ENCODE results near the gene ELMOD3. TPM values are rescaled to one million over a fixed set of nuclear protein-coding genes. Genes with fewer than 3 reads are reported as not detected.

Gene ELMOD3
- total RNA-seq, 1 donor from 2014 or later: 14.3 TPM

GRCh38 chr2:85397925-85398331 is 43.4 kb downstream of the ELMOD3 start:
- H3K36me3 Mint-ChIP-seq (ENCODE audit: low read depth): peaks cover 17% of the 10 kb centered on the region
- no peak overlapping the region for H3K4me3 Mint-ChIP-seq (ENCODE audit: unreplicated experiment)
- peaks cover 5% of the 10 kb centered on the region for H3K4me1 Mint-ChIP-seq (ENCODE audit: low read depth)
- H3K27ac Mint-ChIP-seq (ENCODE audit: unreplicated experiment): no peak overlapping the region
- H3K27me3 Mint-ChIP-seq (ENCODE audit: low read depth): no peaks in the 10 kb centered on the region
- DNase-seq (ENCODE audit: low spot score): peak; percentile 56
- H3K9me3 Mint-ChIP-seq (ENCODE audit: low read depth): no peaks in the 10 kb centered on the region
- TF ChIP-seq CTCF (IDR thresholded peaks at IDR 0.05): no peak

- H3K27ac Mint-ChIP-seq (ENCODE audit: unreplicated experiment): no peak overlapping the region
- peaks cover 5% of the 10 kb centered on the region for H3K4me1 Mint-ChIP-seq (ENCODE audit: low read depth)
- no peak overlapping the region for H3K4me3 Mint-ChIP-seq (ENCODE audit: unreplicated experiment)
Measured at GRCh38 chr2:85398426-85399182, 44.0 kb downstream of the ELMOD3 start.

GRCh38 chr2:85399183-85399455 is 44.5 kb downstream of the ELMOD3 start:
- no peak for TF ChIP-seq CTCF (IDR thresholded peaks at IDR 0.05)
- Mint-ChIP-seq H3K4me1 (ENCODE audit: low read depth) (peaks cover 5% of the 10 kb centered on the region), H3K36me3 (ENCODE audit: low read depth) (peaks cover 16% of the 10 kb centered on the region), H3K9me3 (ENCODE audit: low read depth) (peaks cover 5% of the 10 kb centered on the region), H3K4me3 (ENCODE audit: unreplicated experiment) (no peak overlapping the region), H3K27me3 (ENCODE audit: low read depth) (no peaks in the 10 kb centered on the region), H3K27ac (ENCODE audit: unreplicated experiment) (no peak overlapping the region)
- no peak for DNase-seq (ENCODE audit: low spot score)

More at GRCh38 chr2:85398426-85399182, 44.0 kb downstream of the ELMOD3 start:
- Mint-ChIP-seq H3K27me3 (ENCODE audit: low read depth) (no peaks in the 10 kb centered on the region), H3K9me3 (ENCODE audit: low read depth) (peaks cover 2% of the 10 kb centered on the region), H3K36me3 (ENCODE audit: low read depth) (peaks cover 17% of the 10 kb centered on the region)
- DNase-seq (ENCODE audit: low spot score): peak; percentile 71
- TF ChIP-seq CTCF (IDR thresholded peaks at IDR 0.05): no peak

- peaks cover 5% of the 10 kb centered on the region for H3K9me3 Mint-ChIP-seq (ENCODE audit: low read depth)
Measured at GRCh38 chr2:85400023-85400422, 45.5 kb downstream of the ELMOD3 start.

More at GRCh38 chr2:85400023-85400422, 45.5 kb downstream of the ELMOD3 start:
- Mint-ChIP-seq H3K27me3 (ENCODE audit: low read depth) (no peaks in the 10 kb centered on the region), H3K36me3 (ENCODE audit: low read depth) (peaks cover 16% of the 10 kb centered on the region), H3K4me1 (ENCODE audit: low read depth) (peaks cover 9% of the 10 kb centered on the region), H3K4me3 (ENCODE audit: unreplicated experiment) (no peak overlapping the region), H3K27ac (ENCODE audit: unreplicated experiment) (no peak overlapping the region)
- DNase-seq (ENCODE audit: low spot score): no peak
- no peak for TF ChIP-seq CTCF (IDR thresholded peaks at IDR 0.05)

Data from chondrocyte (in vitro differentiated cells).